Astrocyte (in vitro differentiated cells and primary cell): ENCODE data around the gene TIRAP.

Experiments used
- EZH2 ChIP-seq: IDR thresholded peaks from 2 replicates; pipeline ENCODE4 v1.6.1; 2012; ENCODE audit warnings: mild to moderate bottlenecking, low read length, inconsistent platforms; ENCODE audit not compliant: insufficient read depth
- TF ChIP-seq, protein P1 (sequence below): IDR thresholded peaks from 2 replicates; pipeline ENCODE4 v1.5.1; 2011; ENCODE audit warnings: low read depth, mild to moderate bottlenecking, inconsistent platforms, low read length, moderate library complexity; ENCODE audit not compliant: insufficient read depth

DNA sequence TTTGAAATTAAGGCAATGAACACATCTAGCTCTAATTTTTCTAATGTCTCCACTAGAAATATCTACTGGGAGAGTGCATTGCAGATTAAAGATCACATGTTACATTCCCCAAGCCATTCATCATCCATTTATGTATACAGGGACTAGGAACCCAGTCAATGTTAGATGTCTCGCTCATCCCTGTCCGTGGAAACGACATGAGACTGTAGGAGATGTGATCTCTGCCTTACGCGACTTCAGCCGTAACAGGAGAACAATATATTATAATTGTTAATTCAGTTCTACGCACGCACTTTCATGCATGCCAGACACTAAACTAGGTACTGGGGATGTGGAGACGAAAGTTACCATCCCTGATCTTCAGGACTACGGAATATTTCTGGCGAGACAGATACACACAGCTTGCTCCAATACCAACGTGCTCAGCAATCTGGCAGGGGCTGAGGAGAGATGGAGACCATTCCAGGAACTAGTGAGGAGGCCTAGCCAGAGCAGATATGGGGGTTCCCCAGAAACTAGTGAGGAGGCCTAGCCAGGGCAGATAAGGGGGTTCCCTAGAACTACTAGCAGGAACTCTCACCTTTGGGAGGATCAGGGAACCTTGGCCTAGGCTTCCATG lies 21.7 kb downstream of the TIRAP start:
- TF ChIP-seq, protein P1, sequence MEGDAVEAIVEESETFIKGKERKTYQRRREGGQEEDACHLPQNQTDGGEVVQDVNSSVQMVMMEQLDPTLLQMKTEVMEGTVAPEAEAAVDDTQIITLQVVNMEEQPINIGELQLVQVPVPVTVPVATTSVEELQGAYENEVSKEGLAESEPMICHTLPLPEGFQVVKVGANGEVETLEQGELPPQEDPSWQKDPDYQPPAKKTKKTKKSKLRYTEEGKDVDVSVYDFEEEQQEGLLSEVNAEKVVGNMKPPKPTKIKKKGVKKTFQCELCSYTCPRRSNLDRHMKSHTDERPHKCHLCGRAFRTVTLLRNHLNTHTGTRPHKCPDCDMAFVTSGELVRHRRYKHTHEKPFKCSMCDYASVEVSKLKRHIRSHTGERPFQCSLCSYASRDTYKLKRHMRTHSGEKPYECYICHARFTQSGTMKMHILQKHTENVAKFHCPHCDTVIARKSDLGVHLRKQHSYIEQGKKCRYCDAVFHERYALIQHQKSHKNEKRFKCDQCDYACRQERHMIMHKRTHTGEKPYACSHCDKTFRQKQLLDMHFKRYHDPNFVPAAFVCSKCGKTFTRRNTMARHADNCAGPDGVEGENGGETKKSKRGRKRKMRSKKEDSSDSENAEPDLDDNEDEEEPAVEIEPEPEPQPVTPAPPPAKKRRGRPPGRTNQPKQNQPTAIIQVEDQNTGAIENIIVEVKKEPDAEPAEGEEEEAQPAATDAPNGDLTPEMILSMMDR, result no peak
- TF ChIP-seq EZH2, result no peak
